T-helper 2 cell (primary cell): ENCODE measurements around the gene CNN2.

Source experiments
- DNase-seq, 5 experiments: peaks; one replicate each; pipeline versions ENCODE4 v3.0.0 to v3.0.0-alpha.2; 2012 to 2022
- total RNA-seq, 2 donors: gene quantifications; one replicate each; lab custom pipeline; 2026; lab: John Stamatoyannopoulos, UW

Gene CNN2
- 249 to 258 reads per million in 2 donors for total RNA-seq

DNA sequence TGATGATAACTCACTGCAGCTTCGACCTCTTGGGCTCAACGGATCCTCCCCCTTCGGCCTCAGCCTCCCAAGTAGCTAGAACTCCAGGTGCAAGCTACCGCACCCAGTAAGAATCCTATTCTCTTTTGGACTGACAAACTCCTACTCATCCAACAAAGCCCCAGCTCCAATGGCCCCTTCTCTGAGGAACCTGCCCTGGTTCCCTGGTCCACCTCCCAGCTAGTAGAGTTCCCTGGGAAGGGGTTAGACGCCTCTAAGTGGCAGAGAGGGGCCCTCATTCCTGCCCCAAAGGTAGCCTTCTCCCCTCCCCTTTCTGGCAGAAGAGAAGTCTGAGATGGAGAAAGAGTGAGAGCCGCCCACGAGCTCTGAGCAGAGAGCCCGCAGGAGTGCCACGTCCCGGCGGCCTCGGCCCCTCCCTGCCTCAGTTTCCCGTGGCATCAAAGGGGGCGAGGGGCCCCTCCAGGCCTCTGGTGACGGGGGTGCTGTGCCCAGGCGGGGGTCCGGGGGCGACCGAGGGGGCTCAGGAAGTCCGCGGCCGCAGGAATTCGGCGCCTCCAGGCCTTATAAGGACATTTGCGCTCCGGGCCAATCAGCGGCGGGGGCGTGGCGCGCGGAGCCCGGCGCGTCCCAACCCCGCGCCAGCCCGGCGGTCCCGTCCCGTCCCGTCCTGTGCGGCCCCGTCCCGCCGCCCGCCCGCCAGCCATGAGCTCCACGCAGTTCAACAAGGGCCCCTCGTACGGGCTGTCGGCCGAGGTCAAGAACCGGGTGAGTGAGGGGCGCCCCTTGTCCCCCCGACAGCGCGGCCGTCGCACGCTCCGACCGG, at the start of gene CNN2:
Gene CNN2, plus strand, starts transcription at position 649 of the 823 bp plus-strand sequence. Its CDS starts 54 bp downstream, at position 703.
- peak; percentile 46 to 74 (median 58) for DNase-seq

DNA sequence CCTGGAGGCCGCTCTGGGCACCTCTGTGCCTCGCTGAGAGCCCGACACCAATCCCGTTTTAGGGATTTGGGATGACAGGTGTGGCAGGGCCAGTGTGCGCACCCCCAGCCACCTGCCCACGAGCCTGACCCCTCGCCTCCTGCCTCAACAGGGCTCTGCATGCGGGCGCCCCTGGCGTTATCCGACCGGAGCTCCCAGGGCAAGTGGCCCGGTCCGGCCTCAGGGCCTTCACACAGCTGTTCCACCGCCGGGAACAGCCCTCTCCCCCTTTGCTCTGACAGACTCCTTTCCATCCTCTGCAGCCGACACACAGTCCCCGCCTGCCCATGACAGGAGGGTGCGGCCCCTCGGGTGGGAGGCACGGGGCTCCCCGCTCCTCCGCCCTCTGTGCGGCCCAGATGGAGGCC, 49.3 kb upstream of the CNN2 start:
- no peak for DNase-seq

DNA sequence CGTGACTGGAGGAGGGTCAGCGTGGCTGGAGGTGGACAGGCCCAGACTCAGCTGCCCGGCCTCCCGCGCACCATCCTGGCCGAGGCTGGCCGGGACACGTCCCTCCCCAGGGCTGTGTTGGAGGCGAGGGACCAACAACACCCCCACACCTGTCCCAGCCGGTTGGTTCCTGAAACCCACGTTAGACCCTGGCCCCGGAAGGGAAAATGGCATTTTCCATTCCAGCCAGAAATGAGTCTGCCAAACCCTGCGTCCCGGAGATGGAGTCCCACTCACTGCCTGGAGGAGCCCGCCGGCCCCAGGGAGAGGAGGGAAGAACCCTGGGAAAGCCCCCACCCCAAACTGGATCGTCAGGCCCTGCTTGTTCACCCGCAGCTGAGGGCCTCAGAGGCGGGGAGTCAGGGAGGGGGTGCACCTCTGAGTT, 47.1 kb upstream of the CNN2 start:
- DNase-seq, result no peak

DNA sequence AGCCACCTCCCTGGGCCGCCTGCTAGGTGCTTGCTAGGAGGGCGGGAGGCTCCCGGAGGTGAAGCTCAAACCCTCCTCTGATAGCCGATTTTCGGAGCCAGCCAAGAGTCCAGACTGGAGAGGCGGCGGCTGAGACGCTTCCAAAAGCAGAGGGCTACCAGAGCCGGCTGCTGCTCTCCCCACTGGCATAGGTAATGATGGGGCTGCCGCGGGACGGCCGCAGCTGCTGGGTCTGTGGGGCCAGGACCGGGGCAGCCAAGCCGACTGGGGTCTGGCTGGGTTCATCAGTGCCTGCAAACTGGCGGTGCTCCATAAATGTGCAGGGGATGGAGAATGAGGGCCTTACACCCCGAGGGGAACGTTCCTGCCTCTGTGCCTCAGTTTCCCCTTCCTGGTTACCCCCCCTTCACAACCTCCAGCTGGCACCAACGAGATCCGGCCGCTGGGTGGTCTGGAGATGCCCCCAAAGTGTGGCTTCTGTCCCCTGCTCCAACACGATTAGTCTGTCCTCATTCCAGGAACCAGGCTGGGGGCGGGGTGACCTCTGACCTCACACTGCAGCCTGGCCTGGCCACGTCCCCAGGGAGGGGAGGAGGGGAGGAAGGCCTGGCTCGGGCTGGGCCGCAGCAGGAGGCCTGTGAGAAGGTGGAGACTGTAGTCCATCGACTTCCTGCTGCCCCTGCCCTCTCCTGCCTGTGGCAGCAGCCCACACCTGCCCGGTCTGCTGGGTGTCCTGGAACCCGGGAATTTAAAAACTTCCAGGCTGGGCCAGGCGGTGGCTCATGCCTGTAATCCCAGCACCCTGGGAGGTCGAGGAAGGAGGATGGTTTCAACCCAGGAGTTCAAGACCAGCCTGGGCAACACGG, 46.0 kb upstream of the CNN2 start:
- DNase-seq, result no peak

DNA sequence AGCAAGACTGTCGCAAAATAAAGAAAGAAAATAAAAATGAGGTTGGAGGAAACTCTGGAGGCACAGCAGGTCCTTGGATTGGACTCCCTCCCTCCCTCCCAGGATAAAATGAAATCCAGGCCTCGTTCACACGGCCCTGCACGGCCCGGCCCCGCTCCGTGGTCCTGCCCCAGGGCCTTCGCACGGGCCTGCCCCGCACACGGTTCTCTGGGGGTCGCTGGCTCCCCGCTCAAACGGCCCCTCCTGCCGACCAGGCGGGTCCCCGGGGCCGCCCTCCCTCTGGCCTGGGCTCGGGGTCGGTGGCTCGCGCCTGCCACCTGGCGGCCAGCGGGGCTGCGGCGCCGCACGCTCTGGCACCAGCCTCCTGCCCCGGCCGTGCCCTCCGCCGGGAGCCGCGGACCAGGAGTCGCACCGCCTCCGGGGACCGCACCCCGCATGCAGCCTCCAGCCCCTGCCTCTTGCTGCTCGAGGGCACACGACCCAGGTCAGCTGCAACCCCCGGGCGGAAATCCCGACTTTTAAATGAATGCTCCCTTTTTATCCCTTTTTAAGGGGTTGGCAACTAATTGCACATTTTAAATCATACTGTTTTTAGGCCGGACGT, 43.7 kb upstream of the CNN2 start:
- DNase-seq, result peak; percentile 56 to 70 (median 64)

DNA sequence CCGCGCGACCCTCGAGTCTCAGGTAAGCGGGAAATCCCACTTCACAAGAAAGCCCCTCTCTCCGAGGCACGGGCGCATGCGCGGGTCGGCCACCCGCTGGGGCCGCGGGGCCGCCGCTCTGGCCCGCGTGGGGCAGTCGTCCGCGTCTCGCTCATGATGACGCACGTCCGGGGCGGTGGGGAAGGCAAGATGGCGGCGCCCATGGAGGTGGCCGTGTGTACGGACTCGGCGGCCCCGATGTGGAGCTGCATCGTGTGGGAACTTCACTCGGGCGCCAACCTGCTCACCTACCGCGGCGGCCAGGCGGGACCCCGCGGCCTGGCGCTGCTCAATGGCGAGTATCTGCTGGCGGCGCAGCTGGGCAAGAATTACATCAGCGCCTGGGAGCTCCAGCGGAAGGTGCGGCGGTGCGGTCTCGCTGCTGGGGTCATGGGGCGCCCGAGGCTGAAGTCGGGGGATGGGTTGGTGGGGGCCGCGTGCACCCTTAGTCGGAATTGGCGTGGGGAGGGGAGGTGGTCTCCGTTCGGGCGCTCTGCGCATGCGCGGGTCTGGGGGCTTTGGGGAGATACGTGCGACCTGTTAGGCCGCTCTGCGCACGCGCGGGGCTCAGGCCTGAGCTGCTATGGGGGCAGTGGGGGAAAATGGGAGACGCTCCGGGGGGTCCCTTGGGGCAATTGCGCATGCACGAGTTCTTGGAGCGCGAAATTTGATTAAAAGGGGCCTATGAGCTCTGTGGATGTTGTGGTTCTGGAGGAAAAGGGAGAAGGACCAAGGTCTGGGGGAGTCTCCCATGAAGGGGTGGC, 42.0 kb upstream of the CNN2 start, which contains the start of gene WDR18:
Gene WDR18, plus strand, starts transcription at position 181 of the 803 bp plus-strand sequence. Its CDS starts 9 bp downstream, at position 190.
- peak; percentile 76 to 92 (median 81) for DNase-seq

DNA sequence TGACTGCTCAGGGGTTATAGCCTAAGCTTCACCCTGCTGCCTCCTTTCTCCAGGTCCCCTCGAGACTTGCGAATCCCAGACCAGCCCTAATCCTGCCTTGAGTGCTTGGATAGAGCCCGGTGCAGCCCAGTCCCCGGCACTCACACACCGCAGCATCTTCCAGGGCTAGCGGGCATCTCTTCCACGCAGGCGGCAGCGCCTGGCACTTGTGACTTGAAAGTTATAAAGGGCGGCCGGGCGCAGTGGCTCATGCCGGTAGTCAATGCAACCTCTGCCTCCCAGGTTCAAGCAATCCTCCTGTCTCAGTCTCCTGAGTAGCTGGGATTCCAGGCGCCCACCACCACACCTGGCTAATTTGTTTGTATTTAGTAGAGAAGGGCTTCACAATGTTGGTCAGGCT, 40.3 kb upstream of the CNN2 start:
- DNase-seq, result no peak

DNA sequence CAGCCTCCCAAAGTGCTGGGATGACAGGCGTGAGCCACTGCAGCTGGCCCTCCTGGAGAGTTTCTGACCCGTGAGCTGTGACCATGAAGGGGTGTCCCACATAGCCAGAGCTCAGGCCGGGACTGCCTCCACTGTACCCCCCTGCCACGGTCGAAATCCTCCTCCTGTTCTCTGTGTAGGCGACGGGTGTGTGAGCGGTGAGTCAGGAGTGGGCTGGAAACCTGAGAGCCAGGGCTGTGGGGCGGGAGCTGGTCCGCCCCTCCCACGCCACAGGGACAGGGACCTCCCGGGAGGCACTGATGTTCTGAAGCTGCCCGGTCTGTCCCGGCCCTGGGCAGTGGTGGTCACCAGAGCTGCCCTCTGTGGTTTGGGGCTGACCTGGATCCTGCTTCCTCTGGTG, 38.3 kb upstream of the CNN2 start:
- DNase-seq, result no peak

DNA sequence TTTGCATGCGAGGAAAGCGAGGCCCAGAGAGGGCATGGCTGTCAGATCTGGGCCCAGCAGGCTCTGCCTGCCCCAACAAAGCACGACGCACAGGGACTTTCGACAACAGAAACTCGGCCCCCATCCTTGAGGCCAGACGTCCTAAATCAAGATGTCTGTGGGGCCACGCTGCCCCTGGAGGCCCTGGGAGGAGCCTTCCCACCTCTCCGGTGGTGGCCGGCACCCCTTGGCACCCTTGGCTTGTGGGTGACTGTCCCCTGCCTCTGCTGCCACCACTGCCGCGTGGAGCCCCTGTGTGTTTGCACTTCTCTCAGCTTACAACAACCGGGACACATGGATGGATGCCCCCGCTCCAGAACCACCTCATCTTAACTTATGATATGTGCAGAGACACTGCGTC, 37.9 kb upstream of the CNN2 start:
- no peak for DNase-seq

DNA sequence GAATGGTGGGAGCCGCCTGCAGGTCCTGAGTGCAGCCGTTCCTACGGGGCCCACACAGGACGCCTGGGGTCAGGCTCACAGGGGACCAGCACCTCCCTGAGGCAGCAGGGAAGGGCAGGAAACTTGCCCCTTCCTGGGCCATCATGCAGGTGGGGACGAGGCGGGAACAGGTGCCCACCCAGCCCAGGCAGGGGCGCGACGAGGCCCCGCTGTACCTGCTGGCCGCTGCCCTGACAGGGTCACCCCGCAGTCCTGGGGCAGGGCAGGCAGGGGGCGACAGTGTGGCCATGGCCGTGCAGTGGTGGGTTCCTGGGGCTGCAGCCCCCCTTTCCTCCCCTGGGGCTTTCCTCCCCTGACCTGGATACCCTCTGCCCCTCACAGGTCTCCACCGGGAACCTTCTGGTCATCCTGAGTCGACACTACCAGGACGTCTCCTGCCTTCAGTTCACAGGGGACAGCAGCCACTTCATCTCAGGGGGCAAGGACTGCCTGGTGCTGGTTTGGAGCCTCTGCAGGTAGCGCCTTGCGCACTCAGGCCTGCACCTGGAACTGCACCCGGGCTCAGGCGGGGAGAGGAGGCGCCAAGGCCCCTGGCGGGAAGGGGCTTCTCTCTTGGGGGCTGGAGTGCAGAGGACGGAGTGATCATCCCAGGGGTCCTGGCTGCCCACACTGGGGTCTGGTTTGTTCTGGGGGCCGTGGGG, 36.9 kb upstream of the CNN2 start:
- DNase-seq, result no peak

DNA sequence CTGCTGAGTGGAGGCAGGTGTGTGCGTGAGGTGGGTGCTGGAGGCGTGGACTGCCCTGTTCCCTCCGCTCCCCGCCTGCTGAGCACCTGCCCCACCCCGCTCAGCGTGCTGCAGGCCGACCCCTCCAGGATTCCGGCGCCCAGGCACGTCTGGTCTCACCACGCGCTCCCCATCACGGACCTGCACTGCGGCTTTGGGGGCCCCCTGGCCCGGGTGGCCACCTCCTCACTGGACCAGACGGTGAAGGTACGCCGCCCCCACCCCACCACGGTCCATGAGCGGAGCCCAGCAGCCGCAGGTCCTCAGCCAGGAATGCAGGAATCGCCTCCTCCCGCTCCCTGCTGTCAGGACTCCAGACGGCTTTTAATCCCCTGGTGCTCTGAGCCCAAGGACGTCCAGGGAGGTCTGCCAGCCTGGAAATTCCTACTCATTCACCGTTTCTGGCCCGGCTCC, 36.3 kb upstream of the CNN2 start:
- DNase-seq, result no peak

DNA sequence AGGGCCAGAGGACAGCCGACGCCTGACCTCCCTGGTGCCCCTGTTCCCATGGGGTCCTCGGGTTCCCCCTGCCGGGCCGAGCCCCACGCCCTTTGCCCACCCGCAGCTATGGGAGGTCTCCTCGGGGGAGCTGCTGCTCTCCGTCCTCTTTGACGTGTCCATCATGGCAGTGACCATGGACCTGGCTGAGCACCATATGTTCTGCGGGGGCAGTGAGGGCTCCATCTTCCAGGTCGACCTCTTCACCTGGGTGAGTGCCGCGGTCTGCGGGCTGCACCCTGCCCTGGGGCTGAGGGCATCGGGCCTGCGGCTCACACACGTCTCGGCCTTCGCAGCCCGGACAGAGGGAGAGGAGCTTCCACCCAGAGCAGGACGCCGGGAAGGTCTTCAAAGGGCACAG, 35.7 kb upstream of the CNN2 start:
- no peak for DNase-seq

DNA sequence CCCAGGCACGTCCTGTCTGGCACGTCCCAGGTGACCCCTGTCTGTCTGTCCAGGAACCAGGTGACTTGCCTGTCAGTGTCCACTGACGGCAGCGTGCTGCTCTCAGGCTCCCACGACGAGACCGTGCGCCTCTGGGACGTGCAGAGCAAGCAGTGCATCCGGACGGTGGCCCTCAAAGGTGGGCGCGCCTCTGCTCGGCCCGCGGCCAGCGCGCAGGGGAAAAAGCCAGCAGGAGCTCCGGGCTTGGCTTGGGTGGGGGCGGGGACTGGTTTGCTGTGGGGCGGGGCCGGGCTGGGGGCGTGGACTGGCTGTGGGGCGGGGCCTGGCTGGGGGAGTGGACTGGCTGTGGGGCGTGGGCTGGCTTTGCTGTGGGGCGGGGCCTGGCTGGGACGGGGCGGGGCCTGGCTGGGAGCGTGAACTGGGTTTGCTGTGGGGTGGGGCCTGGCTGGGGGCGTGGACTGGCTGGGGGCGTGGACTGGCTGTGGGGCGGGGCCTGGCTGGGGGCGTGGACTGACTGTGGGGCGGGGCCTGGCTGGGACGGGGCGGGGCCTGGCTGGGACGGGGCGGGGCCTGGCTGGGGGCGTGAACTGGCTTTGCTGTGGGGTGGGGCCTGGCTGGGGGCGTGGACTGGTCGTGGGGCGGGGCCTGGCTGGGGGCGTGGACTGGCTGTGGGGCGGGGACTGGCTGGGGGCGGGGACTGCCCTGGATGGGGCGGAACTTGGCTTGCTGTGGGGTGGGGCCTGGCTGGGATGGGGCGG, 35.1 kb upstream of the CNN2 start:
- peak; percentile 28 to 67 (median 38) for DNase-seq

DNA sequence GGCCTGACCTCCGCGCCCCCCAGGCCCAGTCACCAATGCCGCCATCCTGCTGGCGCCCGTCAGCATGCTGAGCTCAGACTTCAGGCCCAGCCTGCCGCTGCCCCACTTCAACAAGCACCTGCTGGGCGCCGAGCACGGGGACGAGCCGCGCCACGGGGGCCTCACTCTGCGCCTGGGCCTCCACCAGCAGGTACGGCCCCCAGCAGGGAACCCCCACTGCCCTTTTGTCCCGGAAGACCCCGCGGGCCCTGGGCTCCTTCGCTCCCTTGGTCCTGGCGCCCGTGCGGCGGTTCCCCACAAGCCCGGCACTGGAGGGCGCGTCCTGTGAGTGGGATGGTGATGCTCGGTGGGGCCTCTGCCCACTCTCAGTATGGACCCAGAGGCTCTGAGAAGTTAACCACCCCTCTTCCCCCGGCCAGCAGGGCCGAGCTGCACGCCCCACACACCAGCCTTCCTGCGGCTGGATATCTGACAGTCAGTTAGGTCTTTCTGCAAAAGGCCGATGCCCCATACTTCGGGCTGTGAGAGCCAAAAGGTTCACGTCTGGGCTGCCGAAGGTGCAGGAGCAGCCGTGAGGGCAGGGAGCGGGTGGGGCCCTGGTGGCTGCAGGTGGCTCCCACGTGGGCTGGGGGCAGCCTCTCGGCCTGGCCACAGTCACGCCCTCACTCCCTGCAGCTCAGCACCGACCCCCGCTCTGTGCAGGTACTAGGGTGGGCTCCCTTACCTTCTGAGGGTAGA, 34.3 kb upstream of the CNN2 start:
- DNase-seq, result no peak

DNA sequence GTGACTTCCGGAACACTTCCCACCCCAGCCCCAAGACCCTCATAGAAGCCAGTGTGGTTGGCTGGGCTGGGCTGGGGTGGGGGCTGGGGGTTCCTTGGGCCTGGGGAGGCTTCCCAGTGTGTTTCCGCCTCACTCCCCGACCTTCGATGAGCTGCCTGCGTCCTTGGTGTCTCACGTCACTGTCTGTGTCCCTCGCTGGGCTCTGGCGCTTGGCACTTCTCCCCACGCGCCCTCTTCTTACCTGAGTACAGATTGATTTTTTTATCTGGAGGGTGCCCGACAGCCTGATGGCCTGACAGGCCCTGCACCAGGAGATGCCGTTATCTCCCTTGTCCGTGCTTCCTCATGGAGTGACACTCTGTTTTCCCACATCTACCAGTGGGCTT, 33.7 kb upstream of the CNN2 start:
- DNase-seq, result no peak

DNA sequence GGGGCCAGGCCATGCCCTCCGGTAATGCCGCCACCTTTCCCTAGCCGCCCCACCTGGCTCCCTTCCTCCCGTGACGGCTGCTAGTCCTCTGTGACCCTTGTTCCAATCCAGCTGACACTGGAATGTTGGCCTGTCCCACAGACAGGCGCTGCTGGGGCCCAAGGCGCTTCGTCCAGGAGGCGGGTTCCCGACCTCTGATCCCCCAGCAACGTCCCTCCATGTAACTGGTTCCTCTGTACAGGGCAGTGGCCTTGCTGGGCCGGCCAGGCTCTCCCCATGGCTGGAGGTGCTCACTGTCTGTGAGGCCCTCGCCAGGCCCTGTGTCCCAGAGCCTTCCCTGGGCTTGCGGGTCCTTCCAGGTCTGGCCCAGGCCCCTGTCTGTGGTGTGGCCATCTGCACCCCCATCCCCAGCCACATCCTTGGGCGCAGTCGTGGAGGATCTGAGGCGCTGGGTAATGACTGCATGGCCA, 33.0 kb upstream of the CNN2 start:
- DNase-seq, result no peak

DNA sequence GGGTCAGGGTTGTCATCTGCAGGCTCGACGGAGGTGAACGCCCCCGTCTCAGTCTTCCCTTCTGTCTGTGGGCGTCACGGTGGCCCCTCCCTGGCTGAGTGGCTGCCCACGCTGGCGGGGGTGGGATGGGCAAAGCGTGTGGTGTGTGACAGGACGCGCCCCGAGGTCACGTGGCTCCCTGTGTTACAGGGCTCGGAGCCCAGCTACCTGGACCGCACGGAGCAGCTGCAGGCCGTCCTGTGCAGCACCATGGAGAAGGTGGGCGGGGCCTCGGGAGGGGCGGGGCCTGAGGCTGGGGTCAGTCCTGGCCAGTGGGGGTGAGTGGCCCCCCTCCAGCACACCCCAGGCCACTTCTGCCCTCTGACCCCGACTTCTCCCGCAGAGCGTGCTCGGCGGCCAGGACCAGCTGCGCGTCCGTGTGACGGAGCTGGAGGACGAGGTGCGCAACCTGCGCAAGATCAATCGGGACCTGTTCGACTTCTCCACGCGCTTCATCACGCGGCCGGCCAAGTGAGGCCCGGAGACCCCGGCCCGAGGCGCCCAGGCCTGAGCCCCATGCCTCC, 32.5 kb upstream of the CNN2 start:
- DNase-seq, result no peak

DNA sequence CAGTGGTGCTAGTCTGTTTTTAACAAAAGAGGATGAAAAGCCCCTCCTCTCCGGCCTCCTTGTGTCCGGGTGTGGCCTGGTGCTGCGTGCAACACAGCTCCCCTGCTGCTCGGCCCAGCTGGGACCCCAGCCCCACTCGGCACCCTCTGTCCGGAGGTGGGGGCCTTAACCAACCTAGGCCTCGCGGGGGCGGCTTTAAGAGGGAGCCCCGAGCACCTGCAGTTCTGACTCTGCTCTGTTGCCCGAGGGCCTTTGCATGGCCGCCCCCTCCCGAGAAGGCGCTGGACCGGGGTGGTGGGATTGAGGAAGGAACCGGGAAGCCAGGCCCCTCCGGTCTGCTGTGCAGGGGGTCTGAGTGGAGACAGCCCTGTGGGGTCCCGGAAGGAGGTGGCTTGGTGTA, 31.9 kb upstream of the CNN2 start:
- DNase-seq, result no peak

DNA sequence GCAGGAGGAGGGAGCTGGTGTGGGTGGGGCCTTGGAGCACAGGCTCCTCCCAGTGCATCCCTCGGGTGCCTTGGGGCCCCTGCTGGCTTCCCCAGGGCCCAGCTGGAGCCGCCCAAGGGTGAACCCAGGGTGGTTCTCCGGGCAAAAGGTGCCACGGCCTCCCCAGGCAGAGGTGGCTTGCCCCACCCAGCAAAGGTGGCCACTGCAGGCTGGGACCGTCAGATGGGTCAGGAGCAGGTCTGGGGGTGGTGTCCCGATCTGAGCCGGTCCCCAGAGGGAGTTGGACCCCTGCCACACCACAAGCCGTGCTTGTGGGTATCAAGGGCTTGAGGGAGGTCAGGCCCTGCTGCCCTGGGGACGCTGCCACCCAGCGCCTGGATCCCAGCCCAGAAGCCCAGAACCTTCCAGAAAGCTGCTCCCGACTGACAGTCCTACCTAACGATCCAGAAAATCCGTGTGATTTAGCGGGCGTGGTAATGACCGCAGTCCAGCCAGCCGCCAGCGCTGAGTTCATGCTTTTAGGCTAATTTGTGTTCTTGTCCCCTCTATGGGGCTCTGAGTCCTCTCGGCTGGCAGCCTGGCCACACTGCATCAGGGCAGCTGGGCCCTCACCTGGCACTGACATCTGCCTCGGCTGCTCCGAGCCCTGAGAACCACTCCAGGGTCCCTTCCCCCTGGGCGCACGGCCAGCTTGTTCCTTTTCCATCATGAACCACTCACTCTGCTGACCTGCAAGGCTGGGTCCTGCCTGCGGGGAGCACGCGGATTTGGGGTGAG, 31.2 kb upstream of the CNN2 start:
- DNase-seq, result no peak
